Stimulated activated CD8-positive, alpha-beta memory T cell treated with anti-CD3 and anti-CD28 coated beads, Interleukin-15, amount 100 ng/mL, for 1 hour (primary cell): ENCODE measurements around the gene MYZAP.
"Not testable (repeated sequence)": the region's sequence is repeated elsewhere in the genome, so short reads cannot be mapped to it uniquely, and the experiment has no call there.

Experiments
- DNase-seq: peaks from one replicate; pipeline ENCODE4 v3.0.0-alpha.2; 2020; ENCODE audit warnings: low read depth

Gene MYZAP

DNA sequence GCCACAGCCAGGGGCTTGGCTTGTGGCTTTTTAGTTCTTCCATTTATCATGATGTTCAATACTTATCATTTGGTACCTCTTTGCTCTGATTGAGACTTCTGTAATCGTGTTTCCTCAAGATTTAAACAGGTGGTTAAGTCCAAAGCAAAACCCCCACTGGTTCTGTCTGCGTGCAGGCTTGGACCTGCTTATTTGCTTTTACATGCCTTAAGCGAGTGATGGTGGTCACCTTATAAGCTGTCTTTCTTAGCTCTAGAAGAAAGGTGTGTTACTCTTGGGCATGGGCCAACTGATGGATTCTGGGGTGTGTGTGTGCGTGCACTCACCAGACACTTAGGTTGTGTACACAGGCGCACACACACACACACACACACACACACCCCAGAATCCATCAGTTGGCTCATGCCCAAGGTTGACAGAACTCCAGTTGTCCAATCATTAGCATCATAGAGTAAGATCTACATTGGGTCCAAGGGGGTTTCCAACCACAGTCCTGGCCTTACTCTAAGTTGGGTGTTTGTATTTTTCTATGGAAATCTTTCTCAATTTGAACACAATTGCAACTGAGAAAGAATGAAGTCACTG lies 1.2 kb downstream of the MYZAP start:
- DNase-seq: no peak

DNA sequence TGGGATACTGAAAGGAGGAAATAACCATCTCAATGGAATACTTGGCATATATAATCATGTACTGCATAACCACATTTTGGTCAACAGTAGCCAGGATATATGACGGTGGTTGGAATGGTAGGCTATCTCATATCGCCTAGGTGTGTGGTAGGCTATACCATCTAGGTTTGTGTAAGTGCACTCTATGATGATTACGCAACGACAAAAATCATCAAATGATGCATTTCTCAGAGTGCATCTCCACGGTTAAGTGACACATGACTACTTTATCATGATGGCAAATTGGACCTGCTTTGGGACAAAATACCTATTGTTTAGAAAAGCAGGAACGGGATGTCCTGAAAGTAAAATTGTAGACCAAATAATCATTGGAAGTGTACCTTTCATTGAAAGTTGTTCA lies 2.8 kb downstream of the MYZAP start:
- DNase-seq: no peak

DNA sequence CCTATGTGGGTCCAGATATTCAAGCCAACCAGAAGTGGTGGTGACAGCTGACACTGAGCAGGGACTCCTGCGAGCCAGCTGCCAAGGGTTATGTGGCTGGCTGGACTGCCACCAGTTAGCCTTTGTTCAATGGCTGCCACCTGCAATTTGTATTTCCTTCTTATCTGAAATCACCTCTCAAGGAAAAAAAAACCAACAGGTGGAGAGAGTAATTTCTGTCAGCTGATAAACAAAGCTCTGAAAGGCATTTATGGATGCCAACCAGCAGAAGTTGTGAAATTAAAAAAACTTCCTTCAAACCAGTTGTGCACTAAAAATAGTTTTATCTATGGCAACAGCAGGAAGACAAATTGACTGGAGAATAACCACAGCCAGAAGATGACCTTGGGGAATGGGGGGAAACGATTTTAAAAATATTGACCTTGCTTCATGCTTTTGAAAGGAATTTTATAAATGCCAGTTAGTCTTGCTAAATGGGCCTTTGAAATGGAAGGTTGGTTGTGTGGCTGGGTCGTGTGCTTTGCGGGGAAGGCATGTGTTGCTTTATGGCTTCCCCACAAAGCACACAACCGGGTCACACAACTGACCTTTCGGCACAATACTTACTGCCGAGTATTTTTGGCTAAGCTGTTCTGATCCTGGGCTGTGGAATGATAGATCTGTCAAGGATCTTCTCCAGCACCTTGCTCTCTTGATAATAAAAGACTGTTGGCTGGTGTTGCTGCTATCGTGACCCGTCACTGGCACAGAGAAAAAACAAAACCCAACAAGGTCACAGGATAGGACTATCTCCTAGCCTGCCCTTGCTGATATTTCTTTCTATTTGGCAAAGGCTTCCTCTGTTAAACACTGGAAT lies 3.5 kb downstream of the MYZAP start:
- no peak for DNase-seq

DNA sequence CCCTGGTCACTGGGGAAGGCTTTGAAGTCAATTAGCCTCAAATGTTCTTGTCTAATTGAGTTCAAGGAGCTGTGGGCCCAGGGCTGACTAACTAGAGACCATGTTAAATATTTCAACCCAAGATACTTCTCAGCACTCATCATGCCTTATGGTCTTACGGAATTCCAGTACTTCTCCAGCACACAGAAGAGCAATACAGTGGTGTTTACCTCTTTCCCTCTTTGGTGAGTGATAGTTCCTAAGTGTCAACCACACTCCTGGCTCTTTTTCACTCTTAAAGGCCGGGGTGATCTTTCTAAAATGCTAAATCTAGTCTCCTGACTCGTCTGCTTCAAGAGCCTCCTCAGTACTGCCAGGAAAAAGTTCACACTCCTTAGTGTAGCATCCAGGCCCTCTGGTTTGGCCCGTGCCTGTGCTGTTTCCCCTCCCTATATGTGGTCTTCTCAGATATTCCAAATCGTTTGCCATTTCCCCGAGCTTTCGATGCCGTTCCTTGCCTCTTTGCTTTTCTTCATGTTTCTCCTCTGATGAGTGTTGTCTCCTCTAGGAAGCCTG lies 4.7 kb downstream of the MYZAP start:
- no peak for DNase-seq

DNA sequence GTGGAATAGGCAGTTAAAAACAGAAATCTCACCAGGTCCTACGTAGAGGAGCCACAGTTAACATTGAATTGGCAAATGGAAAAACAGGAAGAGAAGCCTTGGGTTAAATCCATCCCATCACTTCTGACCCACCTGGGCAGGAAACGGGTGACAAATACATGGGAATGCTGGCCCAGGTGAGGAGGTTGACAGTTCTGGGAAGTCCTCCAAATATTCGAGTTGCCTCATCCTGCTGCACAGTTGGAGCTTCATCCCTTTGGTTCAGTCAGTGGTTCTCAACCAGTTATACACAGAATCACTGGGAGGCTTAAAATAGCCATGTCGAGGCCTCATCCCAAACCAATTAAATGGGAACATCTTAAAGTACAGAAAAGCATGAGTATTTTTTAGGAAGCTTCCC lies 5.3 kb downstream of the MYZAP start:
- DNase-seq: no peak

DNA sequence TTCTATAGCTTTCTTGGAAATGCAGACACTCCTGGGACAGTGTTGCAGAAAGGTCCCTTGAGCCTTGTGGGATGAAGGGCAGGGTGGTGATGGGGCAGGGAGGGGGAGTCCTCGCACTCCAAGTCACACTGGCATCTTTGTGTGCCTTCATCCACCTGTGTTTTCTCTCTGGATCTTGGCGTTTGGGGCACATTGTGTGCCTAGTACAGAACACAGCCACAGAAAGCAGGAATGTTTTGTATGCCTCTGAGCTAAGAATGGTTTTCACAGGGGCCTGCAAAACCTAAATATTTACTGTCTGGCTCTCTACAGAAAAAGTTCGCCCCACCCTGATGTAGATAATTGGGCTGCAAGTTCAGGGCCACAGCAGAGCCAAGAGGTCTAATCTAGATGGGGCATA lies 5.7 kb downstream of the MYZAP start:
- DNase-seq: no peak

DNA sequence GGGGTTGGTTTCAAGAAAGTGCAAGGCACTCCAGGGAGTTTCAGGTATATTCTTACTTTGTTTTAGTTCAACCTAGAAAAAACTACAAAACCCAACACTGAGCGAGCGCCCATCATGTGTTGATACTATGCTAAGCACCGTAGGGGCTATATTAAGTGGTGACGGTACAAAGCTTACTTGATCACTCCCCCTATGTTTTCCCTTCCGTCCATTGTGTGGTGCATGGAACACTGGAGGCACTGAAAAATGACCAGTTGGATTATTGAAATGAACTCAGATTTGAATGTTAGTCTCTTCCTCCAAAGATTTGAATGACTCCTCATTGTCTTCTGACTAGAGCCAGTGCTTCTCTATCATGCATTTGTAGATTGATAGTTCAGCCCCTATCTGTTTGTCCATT lies 6.6 kb downstream of the MYZAP start:
- no peak for DNase-seq

DNA sequence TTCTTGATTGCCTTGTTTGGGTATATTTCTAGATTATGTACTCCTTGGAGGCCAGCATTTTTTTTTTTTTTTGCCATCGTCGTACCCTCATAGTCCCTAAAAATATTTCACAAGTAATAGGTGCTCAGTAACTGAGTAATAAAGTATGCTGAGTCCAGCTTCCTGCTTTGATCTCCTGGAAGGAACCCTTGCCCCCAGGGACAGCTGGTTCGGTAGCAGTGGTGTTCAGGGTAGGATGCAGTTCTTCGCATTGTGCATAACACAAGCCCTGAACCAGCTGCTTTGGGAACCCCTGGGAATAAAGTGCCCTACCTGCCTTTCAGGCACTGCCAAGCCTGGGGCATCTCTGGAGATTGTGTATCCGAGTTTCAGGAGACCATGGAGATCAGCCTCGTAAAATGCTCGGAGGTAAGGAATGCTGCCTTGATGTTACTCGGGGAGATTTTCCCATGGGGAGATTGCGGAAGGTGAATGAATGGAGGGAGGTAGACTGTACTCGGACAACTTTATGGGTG lies 7.6 kb downstream of the MYZAP start:
- DNase-seq: no peak

DNA sequence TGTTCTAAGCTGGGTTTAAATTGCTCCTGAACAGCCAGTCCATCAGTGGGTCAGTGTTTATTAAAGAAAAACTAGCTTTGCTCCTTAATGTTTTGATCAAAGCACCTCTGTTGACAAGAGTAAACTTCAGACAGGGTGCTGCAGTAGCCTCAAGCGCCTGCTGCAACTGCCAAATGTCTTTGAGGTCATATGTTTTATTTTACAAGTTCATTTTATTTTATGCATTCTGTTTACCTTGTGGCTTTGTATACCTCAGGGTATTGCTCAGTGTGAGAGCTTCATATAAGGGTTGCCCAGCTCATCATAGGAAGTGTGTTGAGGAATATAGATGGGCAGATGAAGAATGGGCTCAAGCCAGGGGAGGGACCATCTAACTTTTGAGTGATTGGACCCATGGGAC lies 8.5 kb downstream of the MYZAP start:
- no peak for DNase-seq

DNA sequence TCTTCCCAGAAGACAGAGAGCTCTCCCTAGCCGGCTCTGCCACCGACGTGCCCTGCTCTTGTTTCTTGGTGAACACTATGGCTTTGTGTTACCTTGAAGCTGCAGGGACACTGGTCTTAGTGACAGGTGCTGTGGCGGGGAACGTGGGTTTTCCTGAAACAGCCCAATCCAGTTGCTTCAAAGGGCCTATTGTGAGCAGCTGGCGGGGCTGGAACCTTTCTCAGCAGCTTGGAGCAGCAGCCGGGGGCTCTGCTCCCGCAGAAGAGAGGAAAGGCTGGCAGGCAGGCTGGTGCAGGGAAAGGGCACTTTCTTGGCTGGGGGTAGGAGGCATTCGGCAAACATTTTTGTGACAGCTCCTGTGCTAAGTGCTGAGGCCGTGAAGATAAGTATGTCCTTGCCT lies 12.8 kb downstream of the MYZAP start:
- no peak for DNase-seq

DNA sequence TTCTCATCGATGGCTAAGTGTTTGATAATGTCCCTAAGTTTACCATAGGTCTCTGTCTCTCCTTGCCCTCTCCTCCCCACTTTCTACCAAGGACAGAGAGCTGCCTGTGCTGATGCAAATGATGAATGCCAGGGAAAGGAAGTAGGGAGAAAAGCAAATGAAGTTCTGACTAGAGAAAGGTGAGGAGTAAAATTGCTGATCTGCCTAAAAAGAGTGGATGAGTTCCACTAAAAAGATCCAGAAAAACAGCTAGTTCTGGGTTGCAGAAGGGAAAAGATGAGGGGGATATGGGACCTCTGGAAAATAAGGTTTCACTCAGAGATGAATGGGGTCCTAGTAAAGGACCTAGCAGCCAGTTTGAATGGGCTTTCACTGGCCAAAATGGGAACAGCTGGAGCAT lies 13.8 kb downstream of the MYZAP start:
- no peak for DNase-seq

DNA sequence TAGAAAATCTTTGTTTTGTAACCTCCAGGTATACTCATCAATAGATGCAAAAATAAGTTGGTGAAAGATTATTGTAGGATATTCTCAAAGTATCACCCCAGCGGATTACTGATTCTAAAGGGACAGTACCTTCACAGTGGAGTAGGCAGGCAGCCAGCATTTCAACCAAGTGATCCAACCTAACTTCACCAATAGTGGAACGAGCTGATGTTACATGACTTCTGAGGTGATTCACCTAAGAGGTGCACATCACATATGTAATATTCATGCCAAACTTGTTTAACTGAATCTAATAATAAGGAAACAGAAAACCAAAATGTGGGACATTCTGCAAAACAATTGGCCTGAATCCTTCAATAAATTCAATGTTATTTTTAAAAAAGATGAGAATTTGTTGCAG lies 14.3 kb downstream of the MYZAP start:
- no peak for DNase-seq

DNA sequence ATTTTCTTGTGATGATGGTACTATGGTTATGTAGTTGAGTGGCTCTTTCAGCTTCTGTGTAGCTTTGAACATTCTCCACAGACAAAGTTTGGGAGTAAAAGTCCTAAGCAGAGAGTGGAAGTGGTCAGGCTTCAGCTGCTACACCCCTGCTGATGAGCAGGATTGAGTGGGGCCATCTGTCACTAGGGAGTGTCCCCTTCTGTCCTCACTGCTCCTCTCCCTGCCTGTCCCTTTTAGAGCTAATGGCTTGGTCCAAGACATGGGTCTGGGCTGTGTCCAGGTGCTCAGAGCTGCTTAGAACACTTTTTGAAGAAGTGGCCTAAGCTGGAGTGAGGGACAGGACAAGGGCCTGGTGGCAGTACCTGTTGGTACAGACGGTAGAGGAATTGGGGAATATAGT lies 15.1 kb downstream of the MYZAP start:
- no peak for DNase-seq

DNA sequence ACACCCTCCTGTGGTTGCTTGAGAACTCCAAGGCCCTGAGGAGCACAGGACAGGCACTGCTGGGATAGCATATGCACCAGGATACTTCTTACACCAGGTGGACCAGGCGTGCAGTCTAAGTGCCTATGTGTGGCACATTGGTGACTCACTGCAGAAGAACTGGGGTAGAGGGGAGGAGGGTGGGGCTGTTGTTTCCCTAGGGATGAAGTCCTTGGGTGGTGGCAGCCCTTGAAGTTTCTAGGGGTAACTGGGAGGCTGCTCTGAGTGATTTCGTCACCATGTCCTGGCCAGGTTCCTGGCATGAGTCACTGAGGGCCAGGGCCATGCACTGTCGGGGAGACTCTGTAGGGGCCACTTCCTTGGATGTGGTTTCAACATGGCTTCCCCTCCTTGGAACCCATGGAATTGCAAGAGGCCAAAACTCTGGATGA lies 15.9 kb downstream of the MYZAP start:
- no peak for DNase-seq

DNA sequence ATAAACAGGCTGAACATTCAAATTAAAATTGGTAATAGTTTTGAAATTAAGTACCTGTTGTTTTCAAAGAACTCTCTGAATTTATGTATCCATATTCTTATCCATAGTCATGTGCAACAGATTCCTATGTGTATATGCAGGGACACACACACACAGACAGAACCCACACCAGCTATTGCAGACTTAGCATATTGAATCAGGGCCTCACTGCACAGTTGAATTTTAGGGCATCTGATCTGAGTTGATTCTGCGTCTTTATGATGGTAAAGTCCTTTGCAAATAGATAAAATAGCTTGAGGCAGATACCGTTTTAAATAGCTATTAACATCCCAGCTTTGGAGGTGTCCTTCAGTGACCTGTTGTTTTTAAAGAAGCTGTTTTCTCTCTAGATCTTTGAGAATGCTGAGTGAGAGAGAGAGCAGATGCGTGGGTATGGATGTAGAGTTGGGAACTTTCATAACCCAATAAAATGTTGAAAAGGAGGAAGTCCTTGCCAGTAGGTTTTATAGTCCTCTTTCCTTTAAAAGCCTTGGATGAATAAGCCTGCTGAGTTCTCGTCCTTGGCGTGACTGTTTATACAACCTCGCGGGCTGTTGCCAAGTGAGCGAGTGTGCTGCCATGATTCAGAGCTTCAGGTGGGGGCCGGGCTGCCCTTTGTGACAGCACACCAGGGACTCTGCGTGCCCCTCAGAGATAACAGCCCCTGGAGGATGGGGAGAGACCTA lies 18.3 kb downstream of the MYZAP start:
- DNase-seq: no peak

DNA sequence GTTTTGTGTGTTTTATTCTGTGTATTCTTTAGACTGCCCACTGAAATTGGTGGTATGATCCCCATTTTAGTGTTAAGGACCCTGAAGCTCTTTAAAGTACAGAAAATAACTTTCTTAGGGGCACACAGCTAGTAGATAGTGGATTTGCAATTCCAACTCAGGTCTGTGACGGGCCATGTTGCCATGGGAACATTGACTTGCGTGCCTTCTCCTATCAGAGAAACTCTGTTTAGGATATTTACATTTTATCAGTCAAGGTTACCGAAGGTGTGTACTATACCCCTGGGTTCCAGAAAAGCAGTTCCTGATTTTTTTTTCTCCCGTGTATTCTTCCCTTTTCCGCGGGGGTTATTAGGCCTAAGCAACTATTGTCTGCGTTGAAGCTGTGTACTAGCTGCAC lies 19.4 kb downstream of the MYZAP start:
- DNase-seq: no peak

DNA sequence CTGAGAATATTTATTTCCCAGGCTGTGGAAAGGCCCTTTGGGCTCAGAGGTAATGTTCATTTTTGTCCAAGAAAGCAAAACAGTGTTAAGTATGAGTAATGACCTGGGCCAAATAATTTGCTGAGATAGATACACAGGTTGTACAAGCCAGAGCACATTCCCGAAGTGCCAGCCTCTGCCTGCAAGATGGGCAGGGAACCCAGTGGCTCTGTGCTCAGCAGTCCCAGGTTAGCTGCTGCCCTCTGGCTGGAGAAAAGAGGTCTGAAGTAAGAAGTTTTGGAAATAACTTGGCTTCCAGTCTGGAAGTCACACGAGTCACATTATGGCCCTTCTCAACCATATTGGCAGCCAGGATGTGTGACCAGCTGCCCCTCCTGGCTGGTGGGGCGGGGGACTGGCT lies 20.2 kb downstream of the MYZAP start:
- DNase-seq: no peak

DNA sequence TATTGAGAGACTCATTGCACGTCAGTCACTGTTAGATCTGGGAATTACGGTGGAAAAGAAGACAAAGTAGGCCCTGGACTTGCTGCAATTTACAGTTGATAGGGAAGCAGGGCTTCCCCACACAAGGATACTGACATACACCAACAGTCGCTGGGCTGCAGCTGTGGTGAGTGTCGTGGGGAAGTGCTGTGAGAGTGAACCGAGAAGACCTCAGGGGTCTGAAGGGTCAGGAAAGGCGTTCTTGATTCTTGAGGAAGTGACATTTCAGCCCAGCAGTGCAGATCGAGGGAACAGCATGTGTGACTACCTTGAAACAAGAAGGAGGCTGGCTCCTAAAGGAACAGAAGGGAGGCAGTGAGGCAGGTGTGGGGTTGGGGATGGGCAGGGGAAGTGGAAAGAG lies 22.5 kb downstream of the MYZAP start:
- no peak for DNase-seq

DNA sequence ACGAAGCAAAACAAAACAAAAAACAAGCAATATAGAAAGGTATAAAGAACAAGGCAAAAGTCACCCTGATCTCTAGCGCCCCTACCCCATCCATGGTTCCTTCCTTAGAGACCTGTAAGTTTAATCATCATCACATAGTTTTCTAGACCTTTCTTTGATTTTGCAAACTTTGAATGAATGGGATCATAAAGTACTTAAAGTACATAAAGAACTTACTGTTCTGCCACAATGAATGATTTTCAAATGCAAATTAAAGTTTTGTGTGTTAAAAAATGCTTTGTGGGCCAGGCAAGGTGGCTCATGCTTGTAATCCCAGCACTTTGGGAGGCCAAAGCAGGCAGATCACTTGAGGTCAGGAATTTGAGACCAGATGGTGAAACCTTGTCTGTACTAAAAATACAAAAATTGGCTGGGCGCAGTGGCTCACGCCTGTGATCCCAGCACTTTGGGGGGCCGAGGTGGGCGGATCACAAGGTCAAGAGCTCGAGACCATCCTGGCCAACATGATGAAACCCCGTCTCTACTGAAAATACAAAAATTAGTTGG lies 24.3 kb downstream of the MYZAP start:
- not testable (repeated sequence) for DNase-seq

DNA sequence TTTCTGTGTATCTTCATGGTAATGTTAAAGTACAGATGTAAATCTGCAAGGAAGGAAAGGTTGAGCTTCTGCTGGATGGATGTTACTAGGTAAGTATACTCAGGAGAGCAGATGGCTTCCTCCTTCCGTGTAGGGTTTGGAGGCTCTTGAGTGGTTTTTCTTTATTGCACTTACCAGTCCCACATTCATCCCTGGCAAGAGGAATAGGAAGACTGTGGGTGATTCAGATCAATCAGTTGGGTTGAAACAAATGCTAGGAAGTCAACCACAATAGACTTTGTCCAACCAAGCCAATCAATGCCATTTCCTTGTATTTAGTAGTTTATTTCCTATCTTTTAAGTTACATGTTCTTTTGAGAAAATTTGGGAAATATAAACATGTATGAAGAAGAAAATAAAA lies 26.6 kb downstream of the MYZAP start:
- no peak for DNase-seq

DNA sequence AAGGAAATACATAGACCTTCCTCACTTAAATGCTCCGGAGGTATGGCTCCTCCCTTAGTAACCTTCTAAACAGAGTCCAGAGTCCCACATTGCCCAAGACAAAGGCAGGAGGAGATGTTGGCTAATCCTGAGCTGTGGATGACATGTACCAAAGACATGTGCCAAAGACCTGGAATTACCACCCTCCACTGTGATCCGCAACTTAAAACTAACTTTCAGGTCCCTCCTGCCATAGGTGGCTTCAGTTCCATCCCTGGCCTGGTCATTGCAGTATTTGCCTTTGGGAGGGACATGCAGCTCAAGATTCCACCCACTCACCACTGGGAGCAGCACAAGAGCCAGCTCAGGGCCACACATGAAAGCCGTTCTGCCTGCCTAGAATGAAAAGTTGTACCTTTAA lies 28.0 kb downstream of the MYZAP start:
- DNase-seq: no peak

DNA sequence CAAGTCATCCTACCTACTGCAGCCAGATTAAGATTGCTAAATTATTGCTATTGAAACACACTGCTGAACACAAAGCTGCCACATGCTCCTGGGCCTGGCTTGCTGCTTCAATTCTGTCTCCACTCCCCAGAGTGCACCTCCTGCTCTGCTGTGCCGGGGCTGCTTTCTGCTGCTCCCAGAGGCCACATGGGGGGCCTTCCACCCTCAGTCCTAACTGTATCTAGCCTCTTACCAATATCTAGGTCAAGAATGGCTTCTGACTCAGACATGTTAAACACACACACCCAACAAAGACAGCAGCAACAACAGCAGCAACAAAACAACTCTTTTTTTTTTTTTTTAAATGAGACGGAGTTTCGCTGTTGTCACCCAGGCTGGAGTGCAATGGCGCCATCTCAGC lies 33.0 kb downstream of the MYZAP start:
- no peak for DNase-seq
